HCT116 (cell line): ENCODE results near the gene IL17RA. TPM values are rescaled to one million over a fixed set of nuclear protein-coding genes. Genes with fewer than 3 reads are reported as not detected.

Experiments
- ATAC-seq: fragments of 200-7000 bp; cut with Tn5 transposase; 2 replicates; pipeline ENCODE4 v1.9.1; 2020; ENCODE audit warnings: mild to moderate bottlenecking, moderate library complexity
- BruUV-seq: library from RNA; stranded (reverse); fragments of 400-500 nt; replicated peaks from 2 replicates; lab custom pipeline; 2021; lab: Mats Ljungman, UMichigan
- CTCF ChIA-PET: fragments of 300-600 bp; sonication (Branson Sonifier 250); formaldehyde crosslinking; loops from one replicate; lab custom pipeline; 2021; ENCODE audit warnings: antibody characterized with exemption; lab: Charles Lee
- POLR2A ChIA-PET: fragments of 300-600, 350-600 bp; sonication (Branson Sonifier 250); formaldehyde crosslinking; loops from one replicate; lab custom pipeline; 2021; ENCODE audit warnings: antibody characterized with exemption; lab: Charles Lee
- RAD21 ChIA-PET, 2 experiments: fragments of 300-600 bp; sonication (Branson Sonifier 250); formaldehyde crosslinking; loops; one replicate each; lab custom pipeline; 2023; ENCODE audit warnings: low total read pairs in 2 of 2; ENCODE audit not compliant: uncharacterized antibody in 2 of 2, unreplicated experiment in 2 of 2, low non-redundant PET in 1 of 2; lab: Charles Lee
- DNase-seq: peaks from one replicate; pipeline ENCODE4 v3.0.0-alpha.2; 2010; ENCODE audit warnings: low read depth, low spot score
- H2AFZ ChIP-seq: fragments of 200-600 bp; shearing (Covaris generic), sonication (generic); 2 replicates; pipeline ENCODE4 v1.6.1; 2017; ENCODE audit warnings: low read depth, mixed run types, mixed read lengths, antibody characterized with exemption, low read length; ENCODE audit not compliant: poor library complexity, severe bottlenecking
- H3K27ac ChIP-seq: 2 replicates; pipeline ENCODE4 v1.5.1; 2012; ENCODE audit warnings: low read depth, low read length
- H3K27me3 ChIP-seq: fragments of 200-600 bp; sonication (generic); 2 replicates; pipeline ENCODE4 v1.6.1; 2016; ENCODE audit warnings: mixed run types, low read length, mixed read lengths; ENCODE audit not compliant: insufficient read depth
- H3K36me3 ChIP-seq, 2 experiments: fragments of 200-500 bp in 1 of 2; fragments of 200-600 bp in 1 of 2; sonication (Bioruptor generic) in 1 of 2; sonication (generic) in 1 of 2; 2 replicates each; pipeline versions ENCODE4 v1.5.1 to v1.6.1; 2014 to 2016; ENCODE audit warnings: low read length in 2 of 2, inconsistent platforms in 1 of 2, mixed read lengths in 1 of 2, mixed run types in 1 of 2; ENCODE audit not compliant: insufficient read depth in 2 of 2, control insufficient read depth in 1 of 2
- H3K4me1 ChIP-seq, 2 experiments: fragments of 200-600 bp in 1 of 2; sonication (generic) in 1 of 2; 2 replicates each; pipeline versions ENCODE4 v1.5.1 to v1.6.1; 2012 to 2017; ENCODE audit warnings: low read length in 2 of 2, inconsistent platforms in 1 of 2, mild to moderate bottlenecking in 1 of 2, mixed read lengths in 1 of 2, mixed run types in 1 of 2, moderate library complexity in 1 of 2; ENCODE audit not compliant: insufficient read depth in 2 of 2, control insufficient read depth in 1 of 2
- H3K4me2 ChIP-seq: fragments of 200-600 bp; sonication (generic); 2 replicates; pipeline ENCODE4 v1.6.1; 2017; ENCODE audit warnings: mixed run types, low read length, mixed read lengths
- H3K4me3 ChIP-seq, 2 experiments: fragments of 200-600 bp in 1 of 2; sonication (generic) in 1 of 2; replicated peaks in 1 of 2; 2 replicates each; pipeline ENCODE4 v1.5.1; 2011 to 2016; ENCODE audit warnings: low read length in 2 of 2, control low read depth in 1 of 2, low read depth in 1 of 2, mild to moderate bottlenecking in 1 of 2, mixed read lengths in 1 of 2, mixed run types in 1 of 2
- H3K79me2 ChIP-seq: fragments of 200-600 bp; sonication (generic); 2 replicates; pipeline ENCODE4 v1.6.1; 2017; ENCODE audit warnings: mild to moderate bottlenecking, mixed run types, low read length, moderate library complexity, mixed read lengths; ENCODE audit not compliant: insufficient read depth
- H3K9ac ChIP-seq: fragments of 200-600 bp; sonication (generic); 2 replicates; pipeline ENCODE4 v1.6.1; 2016; ENCODE audit warnings: low read length, mixed read lengths
- H3K9me2 ChIP-seq: fragments of 200-600 bp; sonication (generic), shearing (Covaris generic); 2 replicates; pipeline ENCODE4 v1.6.1; 2017; ENCODE audit warnings: mixed run types, mild to moderate bottlenecking, moderate library complexity; ENCODE audit not compliant: insufficient read depth
- H3K9me3 ChIP-seq, 2 experiments: fragments of 200-500 bp in 1 of 2; fragments of 200-600 bp in 1 of 2; sonication (Bioruptor generic) in 1 of 2; sonication (generic) in 1 of 2; 2 replicates each; pipeline ENCODE4 v1.6.1; 2014 to 2017; ENCODE audit warnings: low read length in 2 of 2, mixed read lengths in 2 of 2, inconsistent platforms in 1 of 2, low read depth in 1 of 2, mild to moderate bottlenecking in 1 of 2, mixed run types in 1 of 2, moderate library complexity in 1 of 2; ENCODE audit not compliant: control insufficient read depth in 1 of 2, insufficient read depth in 1 of 2
- H4K20me1 ChIP-seq: fragments of 200-600 bp; sonication (generic), shearing (Covaris generic); 2 replicates; pipeline ENCODE4 v1.6.1; 2017; ENCODE audit warnings: mixed run types, mild to moderate bottlenecking, moderate library complexity; ENCODE audit not compliant: insufficient read depth
- CBX3 ChIP-seq: IDR thresholded peaks from 2 replicates; pipeline ENCODE4 v1.6.1; 2012; ENCODE audit warnings: low read depth
- CEBPB ChIP-seq: IDR thresholded peaks from 2 replicates; pipeline ENCODE4 v1.6.1; 2012; ENCODE audit warnings: low read depth
- CTCF ChIP-seq, 3 experiments: fragments of 200-600 bp in 1 of 3; sonication (generic) in 1 of 3; IDR thresholded peaks in 2 of 3; conservative IDR thresholded peaks in 1 of 3; 2 replicates each; pipeline ENCODE4 v1.5.1; 2012 to 2017; ENCODE audit warnings: low read depth in 2 of 3, low read length in 2 of 3, antibody characterized with exemption in 1 of 3, borderline replicate concordance in 1 of 3, control low read depth in 1 of 3, mild to moderate bottlenecking in 1 of 3, mixed read lengths in 1 of 3, mixed run types in 1 of 3, moderate library complexity in 1 of 3; ENCODE audit not compliant: insufficient read depth in 1 of 3
- ELF1 ChIP-seq: IDR thresholded peaks from 2 replicates; pipeline ENCODE4 v1.6.1; 2012; ENCODE audit warnings: low read depth, borderline replicate concordance
- EZH2 ChIP-seq: fragments of 200-600 bp; sonication (generic); IDR thresholded peaks from 2 replicates; pipeline ENCODE4 v1.6.1; 2017; ENCODE audit warnings: antibody characterized with exemption, mixed run types
- EZH2phosphoT487 ChIP-seq: fragments of 200-600 bp; IDR thresholded peaks from 2 replicates; pipeline ENCODE4 v1.6.1; 2018; ENCODE audit warnings: antibody characterized with exemption, borderline replicate concordance
- FOSL1 ChIP-seq: IDR thresholded peaks from 2 replicates; pipeline ENCODE4 v1.6.1; 2012; ENCODE audit warnings: low read depth
- SIN3A ChIP-seq: IDR thresholded peaks from 2 replicates; pipeline ENCODE4 v1.6.1; 2012; ENCODE audit warnings: low read depth
- SP1 ChIP-seq: IDR thresholded peaks from 2 replicates; pipeline ENCODE4 v1.6.1; 2012; ENCODE audit warnings: low read depth
- SRF ChIP-seq: IDR thresholded peaks from 2 replicates; pipeline ENCODE4 v1.6.1; 2012; ENCODE audit warnings: low read depth
- TCF7L2 ChIP-seq: IDR thresholded peaks from 2 replicates; pipeline ENCODE4 v1.7.0; 2011; ENCODE audit warnings: borderline replicate concordance, inconsistent platforms; ENCODE audit not compliant: insufficient read depth, insufficient read length; ENCODE audit errors: extremely low read depth
- ZNF274 ChIP-seq: fragments of 200-500 bp; sonication (Bioruptor generic); IDR thresholded peaks from 2 replicates; pipeline ENCODE4 v1.6.1; 2014; ENCODE audit warnings: mild to moderate bottlenecking, low read depth, low read length, inconsistent platforms
- intact Hi-C: fragments of 100-400 bp; cut with micrococcal nuclease; formaldehyde crosslinking; loops from 2 replicates; pipeline ENCODE4 v1.10.0; 2022
- total RNA-seq: library from RNA; stranded (reverse); gene quantifications from one replicate; pipeline ENCODE4 v1.2.1, GENCODE V29; 2021; ENCODE audit not compliant: unreplicated experiment
- TF ChIP-seq, protein P1 (sequence below): IDR thresholded peaks from 2 replicates; pipeline ENCODE4 v1.6.1; 2011; ENCODE audit warnings: mild to moderate bottlenecking, low read length, moderate library complexity; ENCODE audit not compliant: insufficient replicate concordance; ENCODE audit errors: extremely low read depth

Gene IL17RA
- total RNA-seq, 1 experiment from 2014 or later = 17.3 TPM

- no peak overlapping the region for H3K9ac ChIP-seq
- ChIA-PET CTCF (interaction anchor here (2.6 kb wide), 1 partner anchor 138 kb away, joined by 63 read pairs; no protein-coding TSS in a partner anchor), RAD21 (no interaction called here), POLR2A (no interaction called here)
- H2AFZ ChIP-seq = no peak overlapping the region
- H3K79me2 ChIP-seq = no peaks in the 10 kb centered on the region
- H3K4me2 ChIP-seq = no peak overlapping the region
- intact Hi-C loops = no loop called here
- DNase-seq (no peak), ATAC-seq (no peak)
- TF ChIP-seq SP1 = no peak
- no peak for TF ChIP-seq ELF1
- no peak for TF ChIP-seq CTCF (IDR thresholded peaks at IDR 0.05 in 2 of 3, conservative IDR thresholded peaks at IDR 0.05 in 1 of 3; ENCODE audit: borderline replicate concordance in 1 of 3, insufficient read depth in 1 of 3, low read depth in 2 of 3, low read length in 2 of 3)
- TF ChIP-seq EZH2 = no peak
- no peak for TF ChIP-seq FOSL1
- no peak for TF ChIP-seq SRF
- no peak for TF ChIP-seq ZNF274
- no peak for TF ChIP-seq CEBPB
- no peak for TF ChIP-seq TCF7L2
- no peak for TF ChIP-seq CBX3
- TF ChIP-seq SIN3A = no peak
- TF ChIP-seq, protein P1, sequence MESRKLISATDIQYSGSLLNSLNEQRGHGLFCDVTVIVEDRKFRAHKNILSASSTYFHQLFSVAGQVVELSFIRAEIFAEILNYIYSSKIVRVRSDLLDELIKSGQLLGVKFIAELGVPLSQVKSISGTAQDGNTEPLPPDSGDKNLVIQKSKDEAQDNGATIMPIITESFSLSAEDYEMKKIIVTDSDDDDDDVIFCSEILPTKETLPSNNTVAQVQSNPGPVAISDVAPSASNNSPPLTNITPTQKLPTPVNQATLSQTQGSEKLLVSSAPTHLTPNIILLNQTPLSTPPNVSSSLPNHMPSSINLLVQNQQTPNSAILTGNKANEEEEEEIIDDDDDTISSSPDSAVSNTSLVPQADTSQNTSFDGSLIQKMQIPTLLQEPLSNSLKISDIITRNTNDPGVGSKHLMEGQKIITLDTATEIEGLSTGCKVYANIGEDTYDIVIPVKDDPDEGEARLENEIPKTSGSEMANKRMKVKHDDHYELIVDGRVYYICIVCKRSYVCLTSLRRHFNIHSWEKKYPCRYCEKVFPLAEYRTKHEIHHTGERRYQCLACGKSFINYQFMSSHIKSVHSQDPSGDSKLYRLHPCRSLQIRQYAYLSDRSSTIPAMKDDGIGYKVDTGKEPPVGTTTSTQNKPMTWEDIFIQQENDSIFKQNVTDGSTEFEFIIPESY = no peak
- TF ChIP-seq EZH2phosphoT487 = no peak
- H3K36me3 ChIP-seq = peaks cover 17 to 20% of the 10 kb centered on the region in 2 experiments; a peak in 3 of 4 replicates
- H3K27ac ChIP-seq = no peak overlapping the region
- H3K4me1 ChIP-seq = no peaks in the 10 kb centered on the region
- no TSS peak for BruUV-seq
- no peak overlapping the region for H3K4me3 ChIP-seq
- H3K9me3 ChIP-seq = no peaks in the 10 kb centered on the region
- H4K20me1 ChIP-seq = no peaks in the 10 kb centered on the region
- no peaks in the 10 kb centered on the region for H3K9me2 ChIP-seq
- H3K27me3 ChIP-seq = no peaks in the 10 kb centered on the region
These were observed 28.7 kb upstream of the IL17RA start for GRCh38 chr22:17056058-17056457.
